ENCODE results near the gene MTX1.

The MTX1 gene

DNA sequence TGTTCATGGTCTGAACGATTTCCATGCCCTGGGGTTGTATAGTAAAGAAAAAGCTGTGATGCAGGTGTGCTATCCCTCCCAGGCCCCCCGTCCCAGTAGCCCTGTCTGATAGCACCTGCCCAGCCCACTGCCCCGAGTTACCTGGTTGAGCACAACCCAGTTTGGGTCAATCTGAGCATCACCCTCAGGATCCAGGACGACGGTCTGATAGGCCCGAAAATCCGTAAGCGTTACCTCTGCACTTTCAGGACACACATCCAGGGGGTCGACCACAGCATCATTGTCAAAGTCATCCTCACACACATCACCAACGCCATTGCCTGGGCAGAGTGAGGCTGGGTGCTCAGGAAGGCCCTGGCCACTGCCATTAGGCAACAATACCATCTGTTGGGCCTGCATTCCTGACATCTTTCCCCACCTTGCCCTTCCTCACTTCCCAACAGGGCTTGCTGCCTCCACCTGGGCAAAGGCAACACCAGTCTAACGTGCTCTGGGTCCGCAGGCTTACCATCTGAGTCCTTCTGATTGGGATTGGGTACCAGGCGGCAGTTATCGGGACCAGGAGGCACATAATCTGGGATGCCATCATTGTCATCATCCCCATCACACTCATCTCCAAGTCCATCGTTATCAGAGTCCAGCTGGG, 10.5 kb upstream of the MTX1 start:
- no peak for DNase-seq (ENCODE audit: low spot score)
- TF ChIP-seq, protein P1, sequence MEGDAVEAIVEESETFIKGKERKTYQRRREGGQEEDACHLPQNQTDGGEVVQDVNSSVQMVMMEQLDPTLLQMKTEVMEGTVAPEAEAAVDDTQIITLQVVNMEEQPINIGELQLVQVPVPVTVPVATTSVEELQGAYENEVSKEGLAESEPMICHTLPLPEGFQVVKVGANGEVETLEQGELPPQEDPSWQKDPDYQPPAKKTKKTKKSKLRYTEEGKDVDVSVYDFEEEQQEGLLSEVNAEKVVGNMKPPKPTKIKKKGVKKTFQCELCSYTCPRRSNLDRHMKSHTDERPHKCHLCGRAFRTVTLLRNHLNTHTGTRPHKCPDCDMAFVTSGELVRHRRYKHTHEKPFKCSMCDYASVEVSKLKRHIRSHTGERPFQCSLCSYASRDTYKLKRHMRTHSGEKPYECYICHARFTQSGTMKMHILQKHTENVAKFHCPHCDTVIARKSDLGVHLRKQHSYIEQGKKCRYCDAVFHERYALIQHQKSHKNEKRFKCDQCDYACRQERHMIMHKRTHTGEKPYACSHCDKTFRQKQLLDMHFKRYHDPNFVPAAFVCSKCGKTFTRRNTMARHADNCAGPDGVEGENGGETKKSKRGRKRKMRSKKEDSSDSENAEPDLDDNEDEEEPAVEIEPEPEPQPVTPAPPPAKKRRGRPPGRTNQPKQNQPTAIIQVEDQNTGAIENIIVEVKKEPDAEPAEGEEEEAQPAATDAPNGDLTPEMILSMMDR (IDR thresholded peaks at IDR 0.05; ENCODE audit: extremely low read depth, insufficient read depth, missing control alignments): no peak
- in situ Hi-C loops (cut with MboI; ENCODE audit: low pct_unique_long_range_greater_than_20kb, low sequenced_read_pairs, unreplicated experiment): no loop called here

GRCh38 chr1:155198547-155198906, 10.0 kb upstream of the MTX1 start:
- DNase-seq (ENCODE audit: low spot score): no peak
- TF ChIP-seq, protein P1 (IDR thresholded peaks at IDR 0.05; ENCODE audit: extremely low read depth, insufficient read depth, missing control alignments): no peak
- in situ Hi-C loops (cut with MboI; ENCODE audit: low pct_unique_long_range_greater_than_20kb, low sequenced_read_pairs, unreplicated experiment): no loop called here

DNA sequence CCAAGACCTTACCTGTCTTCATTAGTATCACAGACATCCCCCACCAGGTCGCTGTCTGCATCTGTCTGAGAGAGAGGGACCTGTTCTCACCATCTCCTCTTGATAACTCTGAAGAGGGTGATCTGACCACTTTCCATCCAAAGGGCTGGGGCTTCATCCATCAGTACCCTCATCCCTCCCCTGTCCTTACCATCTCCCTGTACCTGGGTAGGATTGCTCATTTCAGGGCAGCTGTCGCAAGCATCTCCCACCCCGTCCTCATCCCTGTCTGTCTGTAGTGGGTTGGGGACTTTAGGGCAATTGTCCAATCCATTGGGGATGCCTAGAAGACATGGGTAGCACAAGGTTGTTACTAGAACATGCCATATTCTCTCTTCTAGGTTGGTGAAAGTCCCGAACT, 8.7 kb upstream of the MTX1 start:
- DNase-seq (ENCODE audit: low spot score): no peak
- in situ Hi-C loops (cut with MboI; ENCODE audit: low pct_unique_long_range_greater_than_20kb, low sequenced_read_pairs, unreplicated experiment): no loop called here
- TF ChIP-seq, protein P1 (IDR thresholded peaks at IDR 0.05; ENCODE audit: extremely low read depth, insufficient read depth, missing control alignments): no peak

DNA sequence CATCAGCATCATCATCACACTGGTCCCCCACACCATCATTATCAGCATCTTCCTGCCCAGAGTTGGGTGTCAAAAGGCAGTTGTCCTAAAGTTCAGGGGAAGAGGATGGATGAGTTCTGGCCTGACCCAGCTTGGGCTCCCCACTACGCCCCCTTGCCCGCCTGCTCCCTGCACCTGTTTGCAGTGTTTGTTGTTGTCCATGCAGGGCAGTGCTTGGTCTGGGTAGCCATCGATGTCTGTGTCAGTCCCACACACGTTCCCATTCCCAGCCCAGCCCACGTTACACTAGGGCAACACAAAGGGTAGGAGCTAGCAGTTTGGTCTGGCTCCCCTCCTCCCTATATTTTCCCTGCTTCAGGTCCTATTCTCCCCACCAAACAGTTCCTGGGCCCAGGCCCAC, 7.6 kb upstream of the MTX1 start:
- no peak for DNase-seq (ENCODE audit: low spot score)
- TF ChIP-seq, protein P1 (IDR thresholded peaks at IDR 0.05; ENCODE audit: extremely low read depth, insufficient read depth, missing control alignments): no peak
- in situ Hi-C loops (cut with MboI; ENCODE audit: low pct_unique_long_range_greater_than_20kb, low sequenced_read_pairs, unreplicated experiment): no loop called here

DNA sequence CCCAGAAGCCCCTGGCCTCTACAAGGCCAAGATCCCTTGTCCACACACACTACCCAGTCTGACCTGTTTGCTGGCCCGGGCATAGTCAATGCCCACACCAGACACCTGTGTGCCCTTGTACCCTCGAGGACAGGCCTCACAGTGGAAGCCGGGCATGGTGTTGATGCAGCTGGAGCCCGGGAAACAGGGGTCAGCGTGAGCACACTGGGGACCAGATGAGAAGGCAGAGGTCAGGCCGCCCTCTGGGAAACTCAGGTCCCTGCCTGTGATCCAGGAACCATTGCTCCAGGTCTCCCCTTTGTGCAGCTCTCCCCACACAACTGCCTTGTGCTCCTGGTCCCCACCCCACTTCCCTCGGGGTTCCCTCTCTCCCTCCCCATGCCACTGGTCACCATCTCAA, 6.3 kb upstream of the MTX1 start:
- DNase-seq (ENCODE audit: low spot score): no peak
- in situ Hi-C loops (cut with MboI; ENCODE audit: low pct_unique_long_range_greater_than_20kb, low sequenced_read_pairs, unreplicated experiment): no loop called here
- TF ChIP-seq, protein P1 (IDR thresholded peaks at IDR 0.05; ENCODE audit: extremely low read depth, insufficient read depth, missing control alignments): no peak

DNA sequence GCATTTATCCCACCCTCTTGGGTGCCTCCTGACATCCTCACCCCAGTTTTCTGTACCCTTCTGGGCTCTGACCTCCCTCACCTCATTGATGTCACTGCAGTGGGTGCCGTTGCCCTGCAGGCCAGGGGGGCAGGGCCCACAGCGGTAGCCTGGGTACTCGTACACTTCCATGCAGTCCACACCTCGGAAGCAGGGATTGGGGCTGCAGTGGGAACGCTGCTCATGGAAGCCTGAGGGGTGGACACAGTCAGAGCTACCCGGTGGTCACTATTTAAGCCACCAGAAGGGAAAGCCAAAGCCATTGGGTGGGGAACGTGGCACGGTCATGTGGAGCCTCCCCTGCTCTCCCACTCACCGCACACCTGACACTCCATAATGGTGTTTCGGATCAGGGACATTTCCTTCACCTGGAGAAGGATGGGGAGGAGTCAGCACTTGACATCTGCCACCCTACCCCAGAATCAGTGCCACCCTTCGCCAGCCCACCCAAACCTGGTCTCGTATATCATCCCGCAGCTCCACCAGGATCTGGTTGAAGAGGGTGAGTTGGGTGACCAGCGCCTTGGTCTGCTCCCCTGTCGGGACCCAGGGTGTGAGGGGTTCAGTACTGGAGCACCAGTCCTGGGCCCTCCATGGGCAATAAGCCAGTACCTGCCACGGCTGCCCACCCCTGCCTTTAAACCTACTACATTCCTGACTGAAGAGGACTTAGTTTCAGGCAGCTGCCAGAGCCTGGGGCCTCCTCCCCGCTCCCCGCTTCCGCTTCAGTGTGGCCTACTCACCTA, 5.6 kb upstream of the MTX1 start:
- DNase-seq (ENCODE audit: low spot score): no peak
- in situ Hi-C loops (cut with MboI; ENCODE audit: low pct_unique_long_range_greater_than_20kb, low sequenced_read_pairs, unreplicated experiment): no loop called here
- TF ChIP-seq, protein P1 (IDR thresholded peaks at IDR 0.05; ENCODE audit: extremely low read depth, insufficient read depth, missing control alignments): no peak

All from GM13977 (cell line).